ENCODE data around the gene BEX3.

DNA sequence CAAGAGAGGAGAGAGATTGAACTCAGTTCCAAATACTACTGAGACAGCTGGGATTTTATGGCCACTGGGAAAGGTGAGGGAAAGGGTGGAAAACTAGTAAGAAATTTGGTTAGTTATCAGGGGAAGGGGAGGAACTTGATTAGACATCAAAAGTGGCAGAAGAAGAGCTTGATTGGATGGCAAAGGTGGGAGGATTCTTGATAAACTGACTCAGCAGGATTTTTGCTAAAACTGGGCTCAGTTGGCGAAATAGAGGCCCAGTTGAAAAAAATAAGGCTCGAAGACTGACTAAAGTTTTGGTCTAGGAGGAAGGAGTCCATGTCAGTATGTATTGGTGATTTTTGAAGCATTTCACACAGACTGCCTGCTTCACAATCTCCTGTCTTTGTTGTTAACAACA is 10.0 kb downstream of the BEX3 start:
- TF ChIP-seq, protein P1, sequence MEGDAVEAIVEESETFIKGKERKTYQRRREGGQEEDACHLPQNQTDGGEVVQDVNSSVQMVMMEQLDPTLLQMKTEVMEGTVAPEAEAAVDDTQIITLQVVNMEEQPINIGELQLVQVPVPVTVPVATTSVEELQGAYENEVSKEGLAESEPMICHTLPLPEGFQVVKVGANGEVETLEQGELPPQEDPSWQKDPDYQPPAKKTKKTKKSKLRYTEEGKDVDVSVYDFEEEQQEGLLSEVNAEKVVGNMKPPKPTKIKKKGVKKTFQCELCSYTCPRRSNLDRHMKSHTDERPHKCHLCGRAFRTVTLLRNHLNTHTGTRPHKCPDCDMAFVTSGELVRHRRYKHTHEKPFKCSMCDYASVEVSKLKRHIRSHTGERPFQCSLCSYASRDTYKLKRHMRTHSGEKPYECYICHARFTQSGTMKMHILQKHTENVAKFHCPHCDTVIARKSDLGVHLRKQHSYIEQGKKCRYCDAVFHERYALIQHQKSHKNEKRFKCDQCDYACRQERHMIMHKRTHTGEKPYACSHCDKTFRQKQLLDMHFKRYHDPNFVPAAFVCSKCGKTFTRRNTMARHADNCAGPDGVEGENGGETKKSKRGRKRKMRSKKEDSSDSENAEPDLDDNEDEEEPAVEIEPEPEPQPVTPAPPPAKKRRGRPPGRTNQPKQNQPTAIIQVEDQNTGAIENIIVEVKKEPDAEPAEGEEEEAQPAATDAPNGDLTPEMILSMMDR (conservative IDR thresholded peaks at IDR 0.05; ENCODE audit: low read depth in 2 of 2): no peak
- TF ChIP-seq EZH2phosphoT487 (IDR thresholded peaks at IDR 0.05; ENCODE audit: unreplicated experiment) (no peak), JUNB (IDR thresholded peaks at IDR 0.05; ENCODE audit: unreplicated experiment) (no peak), EZH2 (IDR thresholded peaks at IDR 0.05; ENCODE audit: low read depth, unreplicated experiment) (no peak)
- TF ChIP-seq, protein P2, sequence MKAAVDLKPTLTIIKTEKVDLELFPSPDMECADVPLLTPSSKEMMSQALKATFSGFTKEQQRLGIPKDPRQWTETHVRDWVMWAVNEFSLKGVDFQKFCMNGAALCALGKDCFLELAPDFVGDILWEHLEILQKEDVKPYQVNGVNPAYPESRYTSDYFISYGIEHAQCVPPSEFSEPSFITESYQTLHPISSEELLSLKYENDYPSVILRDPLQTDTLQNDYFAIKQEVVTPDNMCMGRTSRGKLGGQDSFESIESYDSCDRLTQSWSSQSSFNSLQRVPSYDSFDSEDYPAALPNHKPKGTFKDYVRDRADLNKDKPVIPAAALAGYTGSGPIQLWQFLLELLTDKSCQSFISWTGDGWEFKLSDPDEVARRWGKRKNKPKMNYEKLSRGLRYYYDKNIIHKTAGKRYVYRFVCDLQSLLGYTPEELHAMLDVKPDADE (IDR thresholded peaks at IDR 0.05): no peak

All from GM23338 (cell line).